WI38 (cell line): ENCODE results near the gene GPR137B.

Experiments used
- H3K4me3 ChIP-seq: 2 replicates; pipeline ENCODE4 v1.5.1; 2011; ENCODE audit warnings: low read depth, mild to moderate bottlenecking, control low read depth, low read length
- CTCF ChIP-seq: IDR thresholded peaks from 2 replicates; pipeline ENCODE4 v1.5.1; 2012; ENCODE audit warnings: low read depth, mild to moderate bottlenecking, control low read depth, low read length

Gene GPR137B

GRCh38 chr1:236235116-236235515 is 92.8 kb downstream of the GPR137B start:
- no peak overlapping the region for H3K4me3 ChIP-seq
- no peak for TF ChIP-seq CTCF

GRCh38 chr1:236239092-236239585 is 96.8 kb downstream of the GPR137B start:
- no peak overlapping the region for H3K4me3 ChIP-seq
- no peak for TF ChIP-seq CTCF

GRCh38 chr1:236240675-236241074 is 98.3 kb downstream of the GPR137B start:
- H3K4me3 ChIP-seq = no peak overlapping the region
- TF ChIP-seq CTCF = no peak

- TF ChIP-seq CTCF = no peak
- no peak overlapping the region for H3K4me3 ChIP-seq
These were observed 100.2 kb downstream of the GPR137B start for GRCh38 chr1:236242568-236242967.

- no peak for TF ChIP-seq CTCF
- no peak overlapping the region for H3K4me3 ChIP-seq
These were observed 104.9 kb downstream of the GPR137B start for GRCh38 chr1:236247286-236247685.

GRCh38 chr1:236251587-236251986 is 109.2 kb downstream of the GPR137B start:
- no peak for TF ChIP-seq CTCF

GRCh38 chr1:236253119-236253518 is 110.8 kb downstream of the GPR137B start:
- H3K4me3 ChIP-seq = no peak overlapping the region
- TF ChIP-seq CTCF = no peak

More at GRCh38 chr1:236251587-236251986, 109.2 kb downstream of the GPR137B start:
- no peak overlapping the region for H3K4me3 ChIP-seq
